B cell (primary cell): ENCODE measurements around the gene RNF44. TPM values are rescaled to one million over a fixed set of nuclear protein-coding genes. Genes with fewer than 3 reads are reported as not detected.

Experiments
- ATAC-seq: fragments of 200-7000 bp; cut with Tn5 transposase; one replicate; pipeline ENCODE4 v1.10.0; 2021; ENCODE audit warnings: low read depth, mild to moderate bottlenecking, moderate number of reproducible peaks, moderate library complexity
- CTCF ChIA-PET: fragments of 350-600 bp; sonication (Branson Sonifier 250); formaldehyde crosslinking; loops from one replicate; lab custom pipeline; 2021; ENCODE audit warnings: antibody characterized with exemption, inconsistent platforms; lab: Charles Lee
- POLR2A ChIA-PET: fragments of 350-600 bp; sonication (Branson Sonifier 250); formaldehyde crosslinking; loops from one replicate; lab custom pipeline; 2021; ENCODE audit warnings: antibody characterized with exemption; lab: Charles Lee
- DNase-seq: peaks from one replicate; pipeline ENCODE4 v3.0.0; 2013
- H2AFZ ChIP-seq: 2 replicates; pipeline ENCODE4 v1.6.1; 2012; ENCODE audit warnings: mild to moderate bottlenecking, low read depth, low read length; ENCODE audit not compliant: insufficient read depth, poor library complexity, severe bottlenecking
- H3K27ac ChIP-seq, 2 donors: 1 replicate in 1 of 2; 2 replicates in 1 of 2; pipeline ENCODE4 v1.5.1; 2012 to 2013; ENCODE audit warnings: low read length in 2 of 2, mild to moderate bottlenecking in 2 of 2, moderate library complexity in 1 of 2
- H3K27me3 ChIP-seq, 4 experiments: fragments of 200-600 bp in 1 of 4; sonication (generic) in 1 of 4; replicated peaks in 1 of 4; 1 replicate in 2 of 4; 2 replicates in 2 of 4; pipeline versions ENCODE4 v1.6.1 to v1.7.0; 2013 to 2016; ENCODE audit warnings: low read length in 3 of 4, mild to moderate bottlenecking in 2 of 4, mixed read lengths in 1 of 4, moderate library complexity in 1 of 4; ENCODE audit not compliant: insufficient read depth in 4 of 4, control insufficient read depth in 3 of 4; ENCODE audit errors: control extremely low read depth in 1 of 4
- H3K36me3 ChIP-seq, 2 experiments: replicated peaks in 1 of 2; 1 replicate in 1 of 2; 2 replicates in 1 of 2; pipeline versions ENCODE4 v1.6.1 to v1.7.1; 2013; ENCODE audit warnings: low read length in 1 of 2; ENCODE audit not compliant: insufficient read depth in 2 of 2, control insufficient read depth in 1 of 2; ENCODE audit errors: control extremely low read depth in 1 of 2, extremely low read depth in 1 of 2
- H3K4me1 ChIP-seq, 2 donors: fragments of 200-600 bp in 1 of 2; sonication (generic) in 1 of 2; 1 replicate in 1 of 2; 2 replicates in 1 of 2; pipeline versions ENCODE4 v1.5.1 to v1.6.1; 2013 to 2017; ENCODE audit warnings: low read length in 2 of 2; ENCODE audit not compliant: control insufficient read depth in 2 of 2, insufficient read depth in 2 of 2
- H3K4me2 ChIP-seq: replicated peaks from 2 replicates; pipeline ENCODE3; 2012; ENCODE audit warnings: mild to moderate bottlenecking, low read depth, low read length; ENCODE audit not compliant: poor library complexity, severe bottlenecking
- H3K4me3 ChIP-seq, 5 experiments: fragments of 200-600 bp in 1 of 5; sonication (generic) in 1 of 5; 1 replicate in 3 of 5; 2 replicates in 2 of 5; pipeline versions ENCODE4 v1.5.1 to v1.7.0; 2011 to 2016; ENCODE audit warnings: low read length in 4 of 5, mild to moderate bottlenecking in 4 of 5, low read depth in 2 of 5, control low read depth in 1 of 5, moderate library complexity in 1 of 5; ENCODE audit not compliant: insufficient read depth in 1 of 5; ENCODE audit errors: control extremely low read depth in 1 of 5, extremely low read depth in 1 of 5
- H3K79me2 ChIP-seq: fragments of 200-600 bp; sonication (generic); one replicate; pipeline ENCODE4 v1.6.0; 2016; ENCODE audit warnings: low read length; ENCODE audit not compliant: control insufficient read depth, insufficient read depth
- H3K9ac ChIP-seq: fragments of 200-600 bp; sonication (generic); 2 replicates; pipeline ENCODE4 v1.6.1; 2017; ENCODE audit warnings: mild to moderate bottlenecking, low read length, moderate library complexity
- H3K9me3 ChIP-seq, 3 donors: one replicate each; pipeline versions ENCODE4 v1.6.1 to v1.7.1; 2013; ENCODE audit warnings: low read length in 2 of 3; ENCODE audit not compliant: control insufficient read depth in 2 of 3, insufficient read depth in 1 of 3; ENCODE audit errors: control extremely low read depth in 1 of 3
- H4K20me1 ChIP-seq: 2 replicates; pipeline ENCODE4 v1.6.0; 2012; ENCODE audit warnings: mild to moderate bottlenecking, low read length; ENCODE audit not compliant: insufficient read depth, control insufficient read depth, poor library complexity, severe bottlenecking
- H3K27ac Mint-ChIP-seq: one replicate; pipeline ENCODE4 v1.8.0; 2021; ENCODE audit warnings: mixed read lengths
- H3K27me3 Mint-ChIP-seq: one replicate; pipeline ENCODE4 v1.8.0; 2021; ENCODE audit warnings: mixed read lengths
- H3K4me1 Mint-ChIP-seq: one replicate; pipeline ENCODE4 v1.8.0; 2021; ENCODE audit warnings: mixed read lengths
- H3K4me3 Mint-ChIP-seq: one replicate; pipeline ENCODE4 v1.8.0; 2021; ENCODE audit warnings: mixed read lengths
- H3K9me3 Mint-ChIP-seq: one replicate; pipeline ENCODE4 v1.8.0; 2022; ENCODE audit warnings: mixed read lengths; ENCODE audit not compliant: insufficient read depth
- EZH2 ChIP-seq: IDR thresholded peaks from 2 replicates; pipeline ENCODE4 v1.6.1; 2012; ENCODE audit warnings: borderline replicate concordance, low read depth, mild to moderate bottlenecking, moderate library complexity, low read length; ENCODE audit not compliant: insufficient read depth, poor library complexity, severe bottlenecking
- WGBS: methylation state at CpG from one replicate; pipeline ENCODE4 v1.1.5; 2013; ENCODE audit warnings: missing lambda C conversion rate; ENCODE audit not compliant: insufficient coverage; 5-methylcytosine and 5-hydroxymethylcytosine counted together
- intact Hi-C: fragments of 100-400 bp; cut with micrococcal nuclease; formaldehyde crosslinking; loops from one replicate; pipeline ENCODE4 v1.10.0; 2022
- polyA plus RNA-seq: library from polyadenylated mRNA; depleted of rRNA; stranded (reverse); fragments of >200 nt; gene quantifications from 2 replicates; pipeline ENCODE4 v1.2.3, GENCODE V29; 2012
- total RNA-seq, 2 donors: library from RNA; stranded (reverse); fragments of 120-200 nt in 1 of 2; gene quantifications; 1 replicate in 1 of 2; 2 replicates in 1 of 2; pipeline versions ENCODE4 v1.2.3 to v1.2.4, GENCODE V29; 2013 to 2022
- TF ChIP-seq, protein P1 (sequence below): fragments of 200-600 bp; IDR thresholded peaks from one replicate; pipeline ENCODE4 v1.8.0; 2022; ENCODE audit warnings: antibody characterized with exemption, mild to moderate bottlenecking

Gene RNF44
- total and polyA plus RNA-seq, 2 donors (not counting 1 experiment from before 2014, with no cell fraction given) = 220 to 262 TPM

DNA sequence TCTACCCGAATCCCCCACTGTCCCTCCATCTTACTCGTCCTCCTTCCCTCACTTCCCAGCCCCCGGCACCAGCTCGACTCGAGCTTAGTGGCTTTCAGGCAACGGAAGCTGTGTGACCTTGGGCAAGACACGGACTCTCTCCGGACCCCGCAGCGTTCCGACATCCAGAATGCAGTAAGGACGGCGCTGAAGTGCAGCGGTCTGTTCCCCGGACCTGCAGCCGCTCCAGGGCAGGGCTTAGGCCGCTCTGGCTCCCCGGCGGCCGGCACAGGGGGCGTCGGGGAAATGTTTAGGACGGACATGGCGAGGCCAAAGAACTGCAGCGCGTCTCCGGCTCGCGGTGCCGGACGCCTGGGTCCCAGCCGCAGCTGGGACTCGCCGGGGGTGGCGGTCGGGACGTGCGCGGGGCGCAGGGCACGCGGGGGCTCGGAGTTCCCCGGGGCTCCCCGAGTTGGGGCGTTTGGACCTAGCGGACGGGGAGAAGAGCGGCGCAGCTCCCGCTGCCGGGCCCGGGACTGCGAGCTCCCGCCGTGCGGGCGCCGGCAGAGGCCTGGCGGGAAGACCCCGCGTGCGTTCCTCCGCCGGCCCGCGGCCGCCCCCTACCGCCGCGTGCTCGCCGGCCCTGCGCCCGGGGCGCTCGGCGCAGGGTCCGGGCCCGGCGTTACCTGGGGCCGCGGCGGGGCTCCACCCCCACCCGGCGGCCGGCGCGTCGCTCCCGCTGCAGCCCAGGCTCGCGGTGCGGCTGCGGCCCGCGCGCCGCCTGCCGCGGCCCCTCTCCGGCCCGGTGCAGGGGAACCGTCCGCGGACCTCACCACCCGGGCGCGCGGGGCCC is 5.6 kb upstream of the RNF44 start:
- ChIA-PET CTCF (interaction anchor here (0.6 to 2.9 kb wide), 20 partner anchors 8 to 813 kb away, joined by 3 to 28 read pairs (median 4); partner anchors contain the start of genes CLTB, FAF2, HIGD2A and KIAA1191), POLR2A (interaction anchor here (0.6 to 2.8 kb wide), 9 partner anchors 8 to 454 kb away, joined by 3 to 8 read pairs (median 5); partner anchors contain the start of gene TSPAN17)
- Histone ChIP-seq H3K79me2 (peaks cover 20% of the 10 kb centered on the region), H2AFZ (peak overlapping the region; percentile 92), H3K4me3 (peak overlapping the region; percentile 6 to 79 (median 73)), H3K4me1 (peaks cover 36 to 43% of the 10 kb centered on the region in 2 donors), H3K9ac (peak overlapping the region; percentile 72), H3K27me3 (no peaks in the 10 kb centered on the region), H4K20me1 (peaks cover 13% of the 10 kb centered on the region), H3K4me2 (peak overlapping the region; percentile 81), H3K9me3 (peaks cover 0 to 8% (median 0%) of the 10 kb centered on the region in 3 donors), H3K27ac (peak overlapping the region; percentile 77 to 85), H3K36me3 (no peaks in the 10 kb centered on the region)
- DNase-seq (peak; percentile 69), ATAC-seq (peak; percentile 58)
- Mint-ChIP-seq H3K4me3 (peak overlapping the region; percentile 96), H3K9me3 (no peaks in the 10 kb centered on the region), H3K4me1 (peaks cover 54% of the 10 kb centered on the region), H3K27me3 (no peaks in the 10 kb centered on the region), H3K27ac (peak overlapping the region; percentile 98)
- intact Hi-C loops = loop anchor here (1.0 to 5.0 kb wide), 6 partner anchors 89 to 884 kb away; partner anchors contain the start of genes CLTB, EIF4E1B, FAF2 and GRK6
- TF ChIP-seq, protein P1, sequence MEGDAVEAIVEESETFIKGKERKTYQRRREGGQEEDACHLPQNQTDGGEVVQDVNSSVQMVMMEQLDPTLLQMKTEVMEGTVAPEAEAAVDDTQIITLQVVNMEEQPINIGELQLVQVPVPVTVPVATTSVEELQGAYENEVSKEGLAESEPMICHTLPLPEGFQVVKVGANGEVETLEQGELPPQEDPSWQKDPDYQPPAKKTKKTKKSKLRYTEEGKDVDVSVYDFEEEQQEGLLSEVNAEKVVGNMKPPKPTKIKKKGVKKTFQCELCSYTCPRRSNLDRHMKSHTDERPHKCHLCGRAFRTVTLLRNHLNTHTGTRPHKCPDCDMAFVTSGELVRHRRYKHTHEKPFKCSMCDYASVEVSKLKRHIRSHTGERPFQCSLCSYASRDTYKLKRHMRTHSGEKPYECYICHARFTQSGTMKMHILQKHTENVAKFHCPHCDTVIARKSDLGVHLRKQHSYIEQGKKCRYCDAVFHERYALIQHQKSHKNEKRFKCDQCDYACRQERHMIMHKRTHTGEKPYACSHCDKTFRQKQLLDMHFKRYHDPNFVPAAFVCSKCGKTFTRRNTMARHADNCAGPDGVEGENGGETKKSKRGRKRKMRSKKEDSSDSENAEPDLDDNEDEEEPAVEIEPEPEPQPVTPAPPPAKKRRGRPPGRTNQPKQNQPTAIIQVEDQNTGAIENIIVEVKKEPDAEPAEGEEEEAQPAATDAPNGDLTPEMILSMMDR = peak; percentile 13
- TF ChIP-seq EZH2 = no peak
- WGBS = 1% methylated on average over 110 of the region's 110 CpGs
